ENCODE measurements around the gene SLC25A44. TPM values are rescaled to one million over a fixed set of nuclear protein-coding genes. Genes with fewer than 3 reads are reported as not detected.
A peak's percentile ranks its signal among the peaks of the same experiment; 100 is the strongest.

Gene SLC25A44, protein sequence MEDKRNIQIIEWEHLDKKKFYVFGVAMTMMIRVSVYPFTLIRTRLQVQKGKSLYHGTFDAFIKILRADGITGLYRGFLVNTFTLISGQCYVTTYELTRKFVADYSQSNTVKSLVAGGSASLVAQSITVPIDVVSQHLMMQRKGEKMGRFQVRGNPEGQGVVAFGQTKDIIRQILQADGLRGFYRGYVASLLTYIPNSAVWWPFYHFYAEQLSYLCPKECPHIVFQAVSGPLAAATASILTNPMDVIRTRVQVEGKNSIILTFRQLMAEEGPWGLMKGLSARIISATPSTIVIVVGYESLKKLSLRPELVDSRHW
- total RNA-seq = 10 to 100 TPM; 61.3 to 79.7 (median 73.0) TPM

DNA sequence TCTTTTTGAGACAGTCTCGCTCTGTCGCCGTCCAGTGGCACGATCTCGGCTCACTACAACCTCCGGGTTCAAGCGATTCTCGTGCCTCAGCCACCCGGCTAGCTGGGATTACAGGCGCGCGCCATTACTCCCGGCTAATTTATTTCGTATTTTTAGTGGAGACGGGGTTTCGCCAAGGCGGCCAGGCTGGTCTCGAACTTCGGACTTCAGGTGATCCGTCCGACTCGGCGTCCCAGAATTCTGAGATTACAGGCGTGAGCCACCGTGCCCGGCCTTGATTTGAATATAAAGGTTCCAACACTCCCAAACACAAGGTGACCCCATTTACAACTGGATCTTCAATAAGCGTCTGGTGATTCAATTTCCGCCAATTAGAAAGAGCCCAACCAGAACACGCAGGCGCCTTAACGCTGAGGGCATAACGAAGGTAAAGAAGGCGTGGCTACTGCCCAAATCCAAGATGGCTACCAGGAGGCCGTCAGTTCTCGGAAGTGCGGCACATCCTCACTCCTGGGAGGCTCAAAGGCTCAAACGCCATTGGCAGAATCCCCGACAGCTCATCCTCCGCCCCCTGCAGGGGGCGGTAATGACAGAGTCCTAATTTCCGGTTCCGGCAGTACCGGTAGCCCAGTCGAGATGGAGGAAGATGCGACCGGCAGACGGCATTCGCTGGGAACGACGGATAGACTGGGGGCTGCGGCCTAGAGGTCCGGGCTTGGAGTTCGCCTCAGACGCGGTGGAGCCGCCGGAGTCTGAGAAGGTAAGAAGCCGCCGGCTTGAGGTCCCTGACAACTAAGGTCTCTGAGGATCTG lies at the start of gene SLC25A44:
Gene SLC25A44, plus strand, starts transcription at position 617 of the 812 bp plus-strand sequence. CDS start 5,744 bp downstream, outside the sequence.
- Mint-ChIP-seq H3K4me1 (ENCODE audit: low read depth) (peaks cover 51% of the 10 kb centered on the region), H3K9me3 (no peaks in the 10 kb centered on the region), H3K4me3 (peak within 1 kb of the TSS; percentile 99), H3K27me3 (ENCODE audit: low read depth) (no peaks in the 10 kb centered on the region), H3K36me3 (ENCODE audit: insufficient read depth) (peaks cover 21% of the 10 kb centered on the region)
- DNase-seq (peak; percentile 94), ATAC-seq (peak; percentile 97)

DNA sequence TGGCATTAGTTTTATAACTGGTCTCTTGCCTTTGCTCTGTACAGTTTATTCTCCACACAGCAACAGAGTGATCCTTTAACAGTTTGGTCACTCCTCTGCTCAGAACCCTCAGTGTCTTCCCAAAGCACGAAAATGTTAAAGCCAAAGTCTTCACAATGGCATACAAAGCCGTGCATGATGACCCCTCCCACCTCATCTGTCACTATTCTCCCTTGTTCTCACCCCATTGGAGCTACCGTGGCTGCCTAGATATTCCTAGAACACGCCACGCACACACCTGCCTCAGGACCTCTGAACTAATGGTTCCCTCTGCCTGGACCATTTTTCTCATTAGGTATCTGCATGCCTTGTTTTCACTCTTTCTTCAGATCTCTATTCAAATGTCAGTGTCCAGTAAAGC lies 49.2 kb upstream of the SLC25A44 start:
- H3K4me3 Mint-ChIP-seq = no peak overlapping the region
- peaks cover 27% of the 10 kb centered on the region for H3K4me1 Mint-ChIP-seq (ENCODE audit: low read depth)
- H3K9me3 Mint-ChIP-seq = no peaks in the 10 kb centered on the region
- no peak for DNase-seq
- peaks cover 2% of the 10 kb centered on the region for H3K36me3 Mint-ChIP-seq (ENCODE audit: insufficient read depth)
- H3K27me3 Mint-ChIP-seq (ENCODE audit: low read depth) = no peaks in the 10 kb centered on the region
- no peak for ATAC-seq

DNA sequence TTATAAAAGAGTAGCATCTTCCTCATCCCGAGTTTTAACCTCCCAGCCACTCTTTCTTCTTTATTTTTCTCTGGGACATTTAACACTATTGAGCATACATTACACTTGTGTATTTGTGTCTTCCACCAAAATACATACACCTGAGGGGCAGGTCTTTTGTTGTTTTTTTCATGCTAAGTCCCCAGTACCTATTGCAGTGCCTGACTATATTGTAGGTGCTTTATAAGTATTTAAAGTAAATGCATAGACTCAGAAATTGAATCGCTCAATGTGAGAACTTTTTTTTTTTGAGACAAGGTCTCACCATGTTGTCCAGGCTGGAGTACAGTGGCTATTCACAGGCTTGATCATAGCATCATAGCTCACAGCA lies 48.3 kb upstream of the SLC25A44 start:
- ATAC-seq = no peak
- no peak for DNase-seq
- Mint-ChIP-seq H3K9me3 (no peaks in the 10 kb centered on the region), H3K27me3 (ENCODE audit: low read depth) (no peaks in the 10 kb centered on the region), H3K4me1 (ENCODE audit: low read depth) (peaks cover 31% of the 10 kb centered on the region), H3K4me3 (no peak overlapping the region), H3K36me3 (ENCODE audit: insufficient read depth) (peaks cover 2% of the 10 kb centered on the region)

DNA sequence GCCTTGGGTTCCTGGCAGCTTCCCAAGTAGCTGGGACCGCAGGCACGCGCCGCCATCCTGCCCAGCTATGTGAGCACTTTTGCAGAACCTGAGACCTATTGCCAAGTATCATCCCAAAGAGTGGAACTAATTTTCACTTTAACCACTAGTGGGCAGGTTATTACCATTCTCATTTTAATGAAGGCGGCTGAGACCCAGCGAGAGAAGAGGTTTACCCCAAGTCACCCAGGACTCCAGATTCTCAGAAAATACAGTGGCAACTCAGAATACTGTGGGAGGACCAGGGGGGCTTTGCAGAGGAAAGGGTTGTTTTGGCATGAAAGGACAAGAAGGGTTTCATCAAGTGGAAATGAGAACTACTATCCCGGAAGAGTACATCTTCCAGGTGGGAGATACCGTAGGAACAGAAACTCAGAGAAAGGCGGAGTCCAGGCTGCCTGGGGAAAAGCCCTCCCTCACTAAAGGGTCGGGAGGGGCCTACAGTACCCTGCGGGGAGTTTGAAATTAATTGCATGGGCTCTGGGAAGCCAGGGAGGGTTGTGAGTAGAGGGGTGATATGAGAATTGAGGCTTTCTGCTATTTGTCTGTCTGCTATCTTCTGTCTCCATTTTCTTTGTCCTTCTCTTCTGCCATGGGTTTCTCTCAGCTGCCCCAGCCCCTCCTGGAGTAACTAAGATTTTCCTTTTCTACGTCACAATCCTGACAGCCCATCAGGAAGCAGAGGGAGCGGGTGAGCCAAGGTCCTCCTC lies 47.7 kb upstream of the SLC25A44 start:
- no peaks in the 10 kb centered on the region for H3K27me3 Mint-ChIP-seq (ENCODE audit: low read depth)
- no peaks in the 10 kb centered on the region for H3K9me3 Mint-ChIP-seq
- no peaks in the 10 kb centered on the region for H3K36me3 Mint-ChIP-seq (ENCODE audit: insufficient read depth)
- peak; percentile 82 to 85 for ATAC-seq
- H3K4me3 Mint-ChIP-seq = peak overlapping the region; percentile 66
- peaks cover 34% of the 10 kb centered on the region for H3K4me1 Mint-ChIP-seq (ENCODE audit: low read depth)
- no peak for DNase-seq

DNA sequence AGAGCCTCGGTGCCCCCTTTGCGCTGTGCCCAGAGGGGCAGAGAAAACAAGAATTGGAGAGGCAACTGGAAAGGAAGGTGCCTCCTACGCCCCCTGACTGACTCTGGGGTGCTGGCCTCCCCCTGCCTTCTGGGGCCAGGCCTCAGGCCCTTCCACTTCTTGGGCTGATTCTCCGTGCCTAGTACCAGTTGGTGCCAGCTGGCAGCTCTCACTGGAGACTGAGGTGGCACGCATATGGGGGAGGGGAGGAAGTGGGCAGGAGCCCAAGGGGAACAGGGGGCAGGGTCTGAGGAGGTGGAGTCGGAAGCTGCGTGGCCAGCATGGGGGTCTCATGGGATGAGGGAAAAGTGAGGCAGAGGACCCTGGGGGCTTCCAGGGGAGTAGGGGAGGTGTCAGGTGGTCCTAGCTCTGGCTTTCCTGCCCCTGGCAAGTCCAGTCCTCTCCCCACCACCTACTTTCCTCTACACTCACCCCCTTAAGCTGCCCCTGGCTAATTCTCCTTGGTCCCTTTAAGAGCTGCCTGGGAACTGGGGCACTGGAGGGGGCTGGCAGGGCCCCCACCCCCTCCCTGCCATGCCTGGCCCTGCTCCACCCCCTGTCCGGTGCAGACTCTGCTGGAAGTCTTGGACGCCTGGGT lies 47.0 kb upstream of the SLC25A44 start:
- H3K36me3 Mint-ChIP-seq (ENCODE audit: insufficient read depth) = no peaks in the 10 kb centered on the region
- DNase-seq (no peak), ATAC-seq (peak; percentile 8 to 12)
- no peak overlapping the region for H3K4me3 Mint-ChIP-seq
- no peaks in the 10 kb centered on the region for H3K9me3 Mint-ChIP-seq
- no peaks in the 10 kb centered on the region for H3K27me3 Mint-ChIP-seq (ENCODE audit: low read depth)
- peaks cover 34% of the 10 kb centered on the region for H3K4me1 Mint-ChIP-seq (ENCODE audit: low read depth)

DNA sequence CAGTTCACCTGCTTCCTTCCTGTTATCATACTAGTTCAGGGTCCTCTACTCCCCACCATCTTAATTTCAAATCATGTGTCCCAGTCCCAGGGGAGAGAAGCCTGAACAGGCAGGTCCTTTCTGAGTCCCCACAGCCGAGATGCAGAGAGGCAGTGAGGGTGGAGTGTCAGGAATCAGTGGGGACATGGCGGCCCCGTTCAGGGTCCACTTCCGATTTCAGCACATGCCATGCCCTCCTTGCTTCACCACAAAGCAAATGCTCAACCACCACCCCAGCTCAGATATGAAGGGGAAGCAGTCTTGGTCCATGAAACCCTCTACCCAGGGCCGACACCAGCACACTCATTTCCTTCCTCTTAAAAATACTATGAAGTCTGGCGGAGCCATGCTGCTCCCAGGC lies 45.7 kb upstream of the SLC25A44 start:
- no peak overlapping the region for H3K4me3 Mint-ChIP-seq
- no peaks in the 10 kb centered on the region for H3K27me3 Mint-ChIP-seq (ENCODE audit: low read depth)
- ATAC-seq = no peak
- no peaks in the 10 kb centered on the region for H3K9me3 Mint-ChIP-seq
- H3K36me3 Mint-ChIP-seq (ENCODE audit: insufficient read depth) = no peaks in the 10 kb centered on the region
- H3K4me1 Mint-ChIP-seq (ENCODE audit: low read depth) = peaks cover 46% of the 10 kb centered on the region
- no peak for DNase-seq

DNA sequence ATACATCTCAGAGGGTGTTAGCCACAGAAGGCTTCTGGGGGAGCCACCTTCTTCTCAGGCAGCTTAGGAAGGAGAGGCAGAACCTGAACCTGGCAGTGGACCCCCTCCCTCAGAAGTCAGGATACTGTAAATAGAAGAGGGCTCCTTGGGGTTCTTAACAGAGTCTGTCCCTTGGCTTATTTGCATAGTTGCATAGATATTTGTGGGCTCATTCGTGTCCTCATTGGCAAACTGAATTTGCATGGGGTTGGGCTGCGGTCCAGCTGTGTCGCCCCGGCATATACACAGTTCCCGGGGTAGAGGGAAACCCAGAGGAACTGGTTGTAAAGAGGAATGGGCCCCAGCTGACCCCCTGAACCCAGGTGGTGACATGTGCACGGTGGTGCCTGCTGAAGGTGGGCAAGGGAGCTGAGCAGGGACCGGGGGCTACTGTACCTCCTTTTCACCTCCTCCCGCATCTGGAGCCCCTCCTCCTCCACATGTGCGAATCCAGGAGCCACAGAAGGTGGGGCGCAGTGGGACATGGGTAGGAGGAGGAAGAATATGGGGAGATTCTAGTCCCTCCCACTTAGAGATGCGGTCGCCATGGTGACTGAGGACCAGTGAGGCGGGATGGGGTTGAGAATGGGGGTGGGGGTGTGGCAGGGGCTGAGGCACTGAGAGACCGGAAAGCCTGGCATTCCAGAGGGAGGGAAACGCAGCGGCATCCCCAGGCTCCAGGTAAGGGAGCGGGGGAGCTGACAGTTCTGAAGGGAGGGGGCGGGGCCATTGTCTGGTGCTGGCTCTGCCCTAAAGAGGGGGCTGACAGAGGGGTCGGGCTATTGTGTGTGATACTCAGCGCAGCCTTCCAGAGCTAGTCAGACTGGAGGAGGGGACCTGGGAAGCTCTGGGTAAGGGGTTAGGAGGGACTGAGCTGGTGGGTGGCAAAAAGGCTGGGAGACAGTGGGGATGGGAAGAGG lies 44.3 kb upstream of the SLC25A44 start:
- no peak overlapping the region for H3K4me3 Mint-ChIP-seq
- no peak for DNase-seq
- ATAC-seq = no peak

DNA sequence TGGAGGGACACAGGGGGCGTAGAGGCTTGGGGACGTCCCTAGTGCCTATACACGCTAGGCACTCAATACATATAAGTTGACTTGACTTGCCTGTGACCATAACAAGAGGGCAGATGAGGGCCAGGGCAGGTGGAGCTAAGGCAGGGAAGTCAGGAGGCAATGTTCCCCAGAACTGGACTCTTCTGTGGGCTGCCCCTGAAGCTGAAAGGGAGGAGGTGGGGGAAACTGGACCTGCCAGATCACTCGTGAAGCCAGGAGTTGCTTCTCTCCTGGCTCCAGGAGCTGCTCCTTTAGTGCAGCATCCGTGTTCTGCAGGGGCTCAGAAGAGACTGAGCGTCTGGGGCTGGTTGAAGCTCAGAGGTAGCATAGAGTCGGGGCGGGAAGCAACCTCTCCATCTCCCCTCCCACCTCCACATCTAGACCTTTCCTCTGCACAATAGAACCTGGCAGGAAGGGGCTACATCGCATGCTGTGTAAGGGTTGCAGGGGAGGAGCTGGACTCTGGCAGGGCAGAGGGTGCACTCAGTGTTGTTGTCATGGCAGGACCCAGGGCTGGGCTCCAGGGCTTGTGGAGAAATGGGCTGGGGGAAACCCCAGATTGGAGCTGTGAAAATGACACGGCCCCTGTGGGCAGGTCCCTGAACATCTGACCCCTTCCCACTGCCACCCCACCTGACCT lies 43.4 kb upstream of the SLC25A44 start:
- no peaks in the 10 kb centered on the region for H3K9me3 Mint-ChIP-seq
- peaks cover 2% of the 10 kb centered on the region for H3K27me3 Mint-ChIP-seq (ENCODE audit: low read depth)
- H3K4me1 Mint-ChIP-seq (ENCODE audit: low read depth) = peaks cover 59% of the 10 kb centered on the region
- H3K36me3 Mint-ChIP-seq (ENCODE audit: insufficient read depth) = no peaks in the 10 kb centered on the region
- DNase-seq (no peak), ATAC-seq (no peak)
- no peak overlapping the region for H3K4me3 Mint-ChIP-seq

More for the DNA sequence above, 44.3 kb upstream of the SLC25A44 start:
- no peaks in the 10 kb centered on the region for H3K9me3 Mint-ChIP-seq
- H3K27me3 Mint-ChIP-seq (ENCODE audit: low read depth) = peaks cover 2% of the 10 kb centered on the region
- H3K36me3 Mint-ChIP-seq (ENCODE audit: insufficient read depth) = no peaks in the 10 kb centered on the region
- peaks cover 54% of the 10 kb centered on the region for H3K4me1 Mint-ChIP-seq (ENCODE audit: low read depth)

DNA sequence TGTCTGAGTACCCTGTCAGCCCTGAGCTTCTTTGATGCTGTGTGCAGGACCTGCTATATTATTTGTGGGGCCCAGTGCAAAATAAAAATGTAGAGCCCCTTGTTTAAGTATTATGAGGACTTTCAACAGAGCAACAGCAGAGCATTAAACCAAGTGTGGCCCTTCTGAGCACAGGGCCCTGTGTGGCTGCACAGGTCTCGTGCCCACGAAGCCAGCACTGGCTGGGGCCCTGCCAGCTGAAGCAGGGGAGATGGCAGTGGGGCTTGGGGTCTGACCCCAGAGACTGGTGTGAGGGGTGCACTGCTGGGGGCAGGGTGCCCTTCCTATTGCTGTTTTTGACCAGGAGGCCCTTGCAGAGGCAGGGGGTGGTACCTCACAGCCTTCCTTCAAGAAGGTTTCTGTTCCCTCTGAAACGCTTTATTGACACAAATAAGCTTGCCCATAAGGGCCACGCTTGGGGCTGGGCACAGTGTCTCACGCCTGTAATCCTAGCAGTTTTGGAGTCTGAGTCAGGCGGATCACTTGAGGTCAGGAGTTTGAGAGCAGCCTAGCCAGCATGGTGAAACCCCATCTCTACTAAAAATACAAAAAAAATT lies 42.7 kb upstream of the SLC25A44 start:
- peaks cover 57% of the 10 kb centered on the region for H3K4me1 Mint-ChIP-seq (ENCODE audit: low read depth)
- H3K27me3 Mint-ChIP-seq (ENCODE audit: low read depth) = peaks cover 2% of the 10 kb centered on the region
- no peak for DNase-seq
- no peaks in the 10 kb centered on the region for H3K9me3 Mint-ChIP-seq
- H3K36me3 Mint-ChIP-seq (ENCODE audit: insufficient read depth) = no peaks in the 10 kb centered on the region
- no peak for ATAC-seq
- H3K4me3 Mint-ChIP-seq = no peak overlapping the region

DNA sequence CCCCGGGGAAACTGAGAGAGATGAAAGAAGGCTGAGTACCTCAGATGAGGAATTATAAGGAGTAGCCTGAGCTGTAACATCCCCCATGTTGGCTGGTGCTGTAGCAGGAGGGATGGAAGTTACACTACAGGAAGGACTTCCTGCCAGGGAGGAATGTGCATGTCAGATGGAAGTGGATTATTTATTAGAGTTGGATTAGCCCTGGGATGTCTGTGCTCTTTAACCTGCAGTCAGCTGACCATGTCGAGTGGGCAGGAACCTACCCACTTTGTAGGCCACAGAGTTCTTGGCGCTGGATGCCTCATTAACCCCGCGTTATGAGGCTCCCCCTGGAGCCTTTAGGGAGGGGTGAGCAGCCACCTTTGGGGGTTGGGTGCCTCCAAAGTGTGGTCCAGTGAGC lies 41.3 kb upstream of the SLC25A44 start:
- Mint-ChIP-seq H3K27me3 (ENCODE audit: low read depth) (peaks cover 2% of the 10 kb centered on the region), H3K4me3 (no peak overlapping the region), H3K36me3 (ENCODE audit: insufficient read depth) (no peaks in the 10 kb centered on the region), H3K9me3 (no peaks in the 10 kb centered on the region), H3K4me1 (ENCODE audit: low read depth) (peaks cover 58% of the 10 kb centered on the region)
- ATAC-seq (no peak), DNase-seq (no peak)

DNA sequence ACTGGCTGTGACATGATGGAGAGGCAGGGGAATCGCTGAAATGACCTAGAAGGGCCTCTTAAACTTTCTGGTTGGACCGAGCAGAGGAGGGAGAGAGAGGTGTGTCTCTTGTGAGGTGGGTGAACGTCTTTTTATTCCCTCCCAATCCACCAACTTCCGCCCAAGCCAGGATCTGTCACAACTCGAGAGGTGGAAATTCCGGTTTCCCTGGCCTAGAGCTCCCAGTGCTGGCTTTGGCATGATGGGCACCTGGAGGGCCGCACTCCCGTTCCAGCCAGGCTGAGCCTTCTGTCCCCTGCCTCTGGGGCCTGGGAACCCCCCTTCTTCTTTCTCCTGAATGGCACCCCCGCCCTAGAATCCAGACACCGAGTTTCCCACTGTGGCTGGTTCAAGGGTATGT lies 40.5 kb upstream of the SLC25A44 start, which contains the start of gene SEMA4A:
Gene SEMA4A, plus strand, starts transcription at position 224 of the 400 bp plus-strand sequence. CDS start 994 bp downstream, outside the sequence.
- Mint-ChIP-seq H3K36me3 (ENCODE audit: insufficient read depth) (no peaks in the 10 kb centered on the region), H3K4me3 (peak within 1 kb of the TSS; percentile 83), H3K27me3 (ENCODE audit: low read depth) (peaks cover 2% of the 10 kb centered on the region), H3K4me1 (ENCODE audit: low read depth) (peaks cover 58% of the 10 kb centered on the region), H3K9me3 (no peaks in the 10 kb centered on the region)
- no peak for ATAC-seq
- DNase-seq = no peak

DNA sequence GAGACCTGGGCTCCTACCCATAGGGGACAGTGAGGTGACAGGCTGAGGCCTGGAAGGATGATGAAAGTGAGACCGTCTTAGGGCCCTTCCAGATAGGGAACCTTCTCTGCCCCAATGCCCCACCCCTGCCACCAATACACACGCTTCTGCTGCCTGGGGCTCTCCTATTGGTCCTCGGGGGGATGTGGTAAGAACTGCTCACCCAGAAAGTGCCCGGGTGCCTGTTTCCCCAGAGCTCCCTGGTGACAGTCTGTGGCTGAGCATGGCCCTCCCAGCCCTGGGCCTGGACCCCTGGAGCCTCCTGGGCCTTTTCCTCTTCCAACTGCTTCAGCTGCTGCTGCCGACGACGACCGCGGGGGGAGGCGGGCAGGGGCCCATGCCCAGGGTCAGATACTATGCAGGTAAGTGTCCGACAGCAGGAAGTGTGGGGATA lies 39.6 kb upstream of the SLC25A44 start:
- Mint-ChIP-seq H3K9me3 (no peaks in the 10 kb centered on the region), H3K36me3 (ENCODE audit: insufficient read depth) (no peaks in the 10 kb centered on the region), H3K27me3 (ENCODE audit: low read depth) (peaks cover 2% of the 10 kb centered on the region), H3K4me3 (peak overlapping the region; percentile 83), H3K4me1 (ENCODE audit: low read depth) (peaks cover 63% of the 10 kb centered on the region)
- DNase-seq = no peak
- peak; percentile 71 to 79 for ATAC-seq

All from activated T-cell treated with anti-CD3 and anti-CD28 coated beads, Interleukin-2, amount 50 U/mL, for 4 hours (primary cell).